Tibial artery (tissue), 4 donors: ENCODE data around the gene C4BPA.

Experiments used
- DNase-seq, 2 donors: peaks; one replicate each; pipeline ENCODE4 v3.0.0-alpha.2; 2019
- H3K27ac ChIP-seq, 2 donors: fragments of 200-600 bp; sonication (generic) in 1 of 2; 1 replicate in 1 of 2; 2 replicates in 1 of 2; pipeline ENCODE4 v1.5.1; 2018 to 2019; ENCODE audit warnings: mild to moderate bottlenecking in 1 of 2
- H3K27me3 ChIP-seq, 2 donors: fragments of 200-600 bp; sonication (generic) in 1 of 2; one replicate each; pipeline versions ENCODE4 v1.5.1 to v1.6.0; 2016 to 2019
- H3K36me3 ChIP-seq, 3 donors: fragments of 200-600 bp; sonication (generic) in 2 of 3; one replicate each; pipeline ENCODE4 v1.5.1; 2016 to 2019; ENCODE audit warnings: mild to moderate bottlenecking in 2 of 3
- H3K4me1 ChIP-seq, 4 donors: fragments of 200-600 bp; sonication (generic) in 2 of 4; 1 replicate in 3 of 4; 2 replicates in 1 of 4; pipeline ENCODE4 v1.5.1; 2016 to 2019
- H3K4me3 ChIP-seq, 2 donors: fragments of 200-600 bp; sonication (generic) in 1 of 2; 1 replicate in 1 of 2; 2 replicates in 1 of 2; pipeline ENCODE4 v1.5.1; 2018 to 2019; ENCODE audit warnings: mild to moderate bottlenecking in 2 of 2
- H3K9me3 ChIP-seq, 3 donors: fragments of 200-600 bp; sonication (generic) in 1 of 3; one replicate each; pipeline ENCODE4 v1.5.1; 2016 to 2019
- intact Hi-C: fragments of 100-400 bp; cut with DNase I; formaldehyde crosslinking; loops from one replicate; pipeline ENCODE4 v1.15.0; 2023; ENCODE audit warnings: low total_unique reads
- TF ChIP-seq, protein P1 (sequence below), 2 experiments: fragments of 200-600 bp in 1 of 2; fragments of 450-650 bp in 1 of 2; IDR thresholded peaks; one replicate each; pipeline ENCODE4 v1.5.1; 2017 to 2019; ENCODE audit warnings: antibody characterized with exemption in 2 of 2, mild to moderate bottlenecking in 1 of 2, moderate library complexity in 1 of 2

Gene C4BPA

DNA sequence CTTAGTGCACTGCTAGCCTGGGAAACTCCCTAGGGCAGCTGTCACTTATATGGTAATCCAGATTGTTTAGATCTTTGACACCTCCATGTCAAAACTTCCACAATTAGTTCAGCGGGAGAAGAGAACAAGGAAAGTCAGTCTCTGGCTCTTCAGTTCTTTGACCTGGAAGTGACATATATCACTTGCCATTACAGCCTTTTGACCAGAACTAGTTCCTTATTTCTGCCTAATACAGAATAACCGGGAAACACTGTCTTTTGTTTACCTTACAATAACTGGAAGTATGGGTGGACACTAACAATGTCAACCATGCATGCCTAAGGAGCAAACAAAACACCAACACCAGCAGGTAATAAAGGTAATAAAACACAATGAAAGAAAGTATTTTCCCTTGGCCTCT, 68.3 kb downstream of the C4BPA start:
- H3K27ac ChIP-seq = no peak overlapping the region

DNA sequence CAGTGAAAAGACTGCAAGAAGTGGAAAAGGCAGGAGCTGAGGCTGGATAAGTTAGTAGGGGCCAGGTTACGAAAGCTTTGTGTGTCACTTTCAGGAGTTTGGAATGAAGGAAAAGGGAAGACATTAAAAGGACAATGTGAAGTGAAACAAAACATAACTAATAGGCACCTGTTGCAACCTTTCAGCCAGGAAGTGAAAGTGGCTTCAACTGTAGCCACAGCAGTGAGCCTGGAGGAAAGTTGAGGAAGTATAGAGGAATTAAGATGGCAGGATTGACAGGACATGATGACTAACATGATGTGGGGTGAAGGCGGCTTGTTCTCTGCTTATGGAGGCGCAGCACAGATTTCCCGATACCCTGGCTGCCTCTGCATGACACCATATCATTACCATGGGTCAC, 68.9 kb downstream of the C4BPA start:
- intact Hi-C loops = no loop called here

More for the DNA sequence above, 68.3 kb downstream of the C4BPA start:
- Histone ChIP-seq H3K36me3 (no peaks in the 10 kb centered on the region), H3K9me3 (no peaks in the 10 kb centered on the region), H3K4me1 (no peaks in the 10 kb centered on the region), H3K4me3 (no peak overlapping the region), H3K27me3 (no peaks in the 10 kb centered on the region)
- DNase-seq = no peak
- TF ChIP-seq, protein P1, sequence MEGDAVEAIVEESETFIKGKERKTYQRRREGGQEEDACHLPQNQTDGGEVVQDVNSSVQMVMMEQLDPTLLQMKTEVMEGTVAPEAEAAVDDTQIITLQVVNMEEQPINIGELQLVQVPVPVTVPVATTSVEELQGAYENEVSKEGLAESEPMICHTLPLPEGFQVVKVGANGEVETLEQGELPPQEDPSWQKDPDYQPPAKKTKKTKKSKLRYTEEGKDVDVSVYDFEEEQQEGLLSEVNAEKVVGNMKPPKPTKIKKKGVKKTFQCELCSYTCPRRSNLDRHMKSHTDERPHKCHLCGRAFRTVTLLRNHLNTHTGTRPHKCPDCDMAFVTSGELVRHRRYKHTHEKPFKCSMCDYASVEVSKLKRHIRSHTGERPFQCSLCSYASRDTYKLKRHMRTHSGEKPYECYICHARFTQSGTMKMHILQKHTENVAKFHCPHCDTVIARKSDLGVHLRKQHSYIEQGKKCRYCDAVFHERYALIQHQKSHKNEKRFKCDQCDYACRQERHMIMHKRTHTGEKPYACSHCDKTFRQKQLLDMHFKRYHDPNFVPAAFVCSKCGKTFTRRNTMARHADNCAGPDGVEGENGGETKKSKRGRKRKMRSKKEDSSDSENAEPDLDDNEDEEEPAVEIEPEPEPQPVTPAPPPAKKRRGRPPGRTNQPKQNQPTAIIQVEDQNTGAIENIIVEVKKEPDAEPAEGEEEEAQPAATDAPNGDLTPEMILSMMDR (IDR thresholded peaks at IDR 0.05) = no peak
- intact Hi-C loops = no loop called here

DNA sequence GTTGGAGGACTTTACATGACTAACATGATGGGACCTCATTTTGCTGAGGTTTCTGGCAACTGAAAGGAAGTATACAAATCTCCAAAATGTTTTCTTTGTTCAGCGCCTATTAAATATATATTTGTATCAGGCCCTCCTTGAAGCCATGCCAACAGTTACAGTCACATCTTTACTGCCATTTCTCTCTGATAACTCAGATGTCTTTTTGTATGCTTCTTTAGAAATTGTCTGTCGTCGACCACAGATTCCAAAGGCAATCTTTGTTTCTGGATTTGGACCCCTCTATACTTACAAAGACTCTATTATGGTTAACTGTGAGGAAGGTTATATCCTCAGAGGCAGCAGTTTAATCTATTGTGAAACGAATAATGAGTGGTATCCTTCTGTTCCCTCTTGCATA, 69.4 kb downstream of the C4BPA start:
- no peak overlapping the region for H3K27ac ChIP-seq
- H3K4me1 ChIP-seq = no peaks in the 10 kb centered on the region
- H3K36me3 ChIP-seq = no peaks in the 10 kb centered on the region
- no peak for DNase-seq
- H3K4me3 ChIP-seq = no peak overlapping the region
- intact Hi-C loops = no loop called here
- H3K9me3 ChIP-seq = no peaks in the 10 kb centered on the region
- no peaks in the 10 kb centered on the region for H3K27me3 ChIP-seq
- TF ChIP-seq, protein P1 (IDR thresholded peaks at IDR 0.05) = no peak

More for the DNA sequence above, 68.9 kb downstream of the C4BPA start:
- Histone ChIP-seq H3K4me1 (no peaks in the 10 kb centered on the region), H3K27me3 (no peaks in the 10 kb centered on the region), H3K9me3 (no peaks in the 10 kb centered on the region), H3K36me3 (no peaks in the 10 kb centered on the region), H3K4me3 (no peak overlapping the region), H3K27ac (no peak overlapping the region)
- TF ChIP-seq, protein P1 (IDR thresholded peaks at IDR 0.05) = no peak
- DNase-seq = no peak

DNA sequence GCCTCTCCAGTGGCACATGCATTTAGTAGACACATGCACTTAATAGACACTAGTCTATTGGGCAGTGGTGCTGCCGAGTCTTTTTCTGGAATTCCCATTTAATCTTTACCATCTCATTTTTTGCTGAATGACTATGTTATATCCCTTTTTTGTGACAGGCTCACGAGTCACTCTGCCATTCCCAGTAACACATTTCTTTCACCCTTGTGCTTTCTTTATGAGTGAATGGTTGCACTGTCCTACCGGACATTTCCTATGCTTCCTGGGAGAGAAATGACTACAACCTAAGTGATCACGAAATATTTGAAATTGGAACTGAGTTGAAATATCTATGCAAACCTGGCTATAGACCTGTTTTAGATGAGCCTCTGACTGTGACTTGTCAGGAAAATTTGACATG, 70.9 kb downstream of the C4BPA start:
- Histone ChIP-seq H3K27ac (no peak overlapping the region), H3K4me3 (no peak overlapping the region), H3K4me1 (no peaks in the 10 kb centered on the region), H3K36me3 (no peaks in the 10 kb centered on the region), H3K27me3 (no peaks in the 10 kb centered on the region), H3K9me3 (no peaks in the 10 kb centered on the region)
- DNase-seq = no peak
- intact Hi-C loops = no loop called here
- TF ChIP-seq, protein P1 (IDR thresholded peaks at IDR 0.05) = no peak

DNA sequence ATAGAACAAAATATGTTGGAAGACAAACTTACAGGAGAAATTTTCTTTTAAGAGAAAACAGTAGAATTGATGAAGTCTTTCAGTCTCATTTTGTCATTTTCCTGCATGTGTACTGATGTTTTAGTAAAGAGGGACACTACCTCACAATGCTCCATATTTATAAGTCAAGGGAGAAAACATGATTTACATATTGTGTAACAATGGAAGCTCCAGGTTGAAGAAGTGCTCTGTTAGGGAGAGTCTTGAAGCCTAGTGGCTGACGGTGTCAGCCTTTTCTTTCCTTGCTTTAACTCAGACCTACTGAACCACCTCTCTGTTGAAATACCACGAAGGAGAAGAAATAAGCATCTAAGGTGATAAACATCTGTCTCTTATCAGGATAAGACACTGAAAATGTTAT, 75.0 kb downstream of the C4BPA start:
- DNase-seq = no peak
- H3K36me3 ChIP-seq = no peaks in the 10 kb centered on the region
- no peak overlapping the region for H3K27ac ChIP-seq
- intact Hi-C loops = no loop called here
- no peak overlapping the region for H3K4me3 ChIP-seq
- no peaks in the 10 kb centered on the region for H3K27me3 ChIP-seq
- no peaks in the 10 kb centered on the region for H3K9me3 ChIP-seq
- no peaks in the 10 kb centered on the region for H3K4me1 ChIP-seq
- TF ChIP-seq, protein P1 (IDR thresholded peaks at IDR 0.05) = no peak

DNA sequence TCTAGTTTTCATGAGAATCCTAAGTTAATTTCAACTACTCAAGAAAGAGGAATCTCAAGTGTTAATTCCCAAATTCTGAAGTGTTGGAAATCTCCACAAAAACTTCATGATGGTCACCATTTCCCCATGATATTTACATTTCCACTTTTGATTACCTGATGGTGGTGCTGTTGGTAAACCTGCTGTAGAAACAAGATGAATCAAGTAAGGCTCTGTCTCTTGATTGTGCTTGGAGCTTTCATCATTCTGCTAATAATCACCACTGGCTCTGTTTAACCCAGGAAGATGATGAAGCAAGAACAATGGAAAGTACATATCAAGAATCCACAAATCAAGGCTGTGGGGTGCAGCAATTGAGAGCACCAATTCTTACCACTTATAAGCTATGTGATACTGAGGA, 77.8 kb downstream of the C4BPA start:
- Histone ChIP-seq H3K4me1 (no peaks in the 10 kb centered on the region), H3K27me3 (no peaks in the 10 kb centered on the region), H3K4me3 (no peak overlapping the region), H3K36me3 (no peaks in the 10 kb centered on the region), H3K27ac (no peak overlapping the region), H3K9me3 (no peaks in the 10 kb centered on the region)
- no peak for DNase-seq
- intact Hi-C loops = no loop called here
- TF ChIP-seq, protein P1 (IDR thresholded peaks at IDR 0.05) = no peak
